ENCODE data around the gene DNAJB13. TPM values are rescaled to one million over a fixed set of nuclear protein-coding genes. Genes with fewer than 3 reads are reported as not detected.
A peak's percentile ranks its signal among the peaks of the same experiment; 100 is the strongest.

Gene DNAJB13
- total RNA-seq, 3 donors from 2014 or later (not counting 1 experiment from before 2014, with no cell fraction given) = 0.45 TPM; not detected in 2

DNA sequence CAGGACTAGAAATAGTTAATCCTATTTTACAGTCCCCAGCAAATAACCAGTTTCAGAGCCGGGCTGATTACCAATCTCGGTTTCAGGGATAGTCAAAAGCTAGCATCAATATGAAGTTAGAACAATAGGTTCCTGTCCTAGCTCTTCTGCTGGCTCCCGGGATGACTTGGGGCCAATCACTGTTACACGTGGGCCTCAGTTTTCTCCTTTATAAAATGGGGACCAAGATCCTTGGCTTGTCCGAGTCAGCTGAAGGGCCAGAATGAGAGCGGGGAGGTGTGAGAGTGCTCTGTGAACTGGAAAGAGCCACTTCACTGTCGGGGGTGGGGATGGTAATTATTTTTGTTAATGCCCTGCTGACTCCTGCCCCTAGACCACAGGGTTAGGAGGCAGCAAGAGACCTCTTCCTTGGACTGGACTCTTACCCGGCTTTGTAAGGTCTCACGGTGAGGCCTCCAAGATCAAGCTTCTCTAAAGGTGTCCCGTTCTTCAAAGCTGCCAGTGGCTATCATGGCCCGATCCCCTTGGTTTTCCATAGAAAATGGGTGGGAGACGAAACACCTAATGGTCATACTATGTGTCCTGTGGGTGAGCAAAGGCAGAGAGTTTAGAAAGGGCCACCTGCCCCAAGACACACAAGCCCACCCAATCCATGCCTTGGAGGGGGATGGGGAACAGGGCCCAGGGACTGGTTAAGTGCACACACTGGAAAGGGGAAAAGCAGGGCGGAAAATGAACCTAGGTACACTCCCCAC lies 30.4 kb downstream of the DNAJB13 start:
- TF ChIP-seq, protein P1, sequence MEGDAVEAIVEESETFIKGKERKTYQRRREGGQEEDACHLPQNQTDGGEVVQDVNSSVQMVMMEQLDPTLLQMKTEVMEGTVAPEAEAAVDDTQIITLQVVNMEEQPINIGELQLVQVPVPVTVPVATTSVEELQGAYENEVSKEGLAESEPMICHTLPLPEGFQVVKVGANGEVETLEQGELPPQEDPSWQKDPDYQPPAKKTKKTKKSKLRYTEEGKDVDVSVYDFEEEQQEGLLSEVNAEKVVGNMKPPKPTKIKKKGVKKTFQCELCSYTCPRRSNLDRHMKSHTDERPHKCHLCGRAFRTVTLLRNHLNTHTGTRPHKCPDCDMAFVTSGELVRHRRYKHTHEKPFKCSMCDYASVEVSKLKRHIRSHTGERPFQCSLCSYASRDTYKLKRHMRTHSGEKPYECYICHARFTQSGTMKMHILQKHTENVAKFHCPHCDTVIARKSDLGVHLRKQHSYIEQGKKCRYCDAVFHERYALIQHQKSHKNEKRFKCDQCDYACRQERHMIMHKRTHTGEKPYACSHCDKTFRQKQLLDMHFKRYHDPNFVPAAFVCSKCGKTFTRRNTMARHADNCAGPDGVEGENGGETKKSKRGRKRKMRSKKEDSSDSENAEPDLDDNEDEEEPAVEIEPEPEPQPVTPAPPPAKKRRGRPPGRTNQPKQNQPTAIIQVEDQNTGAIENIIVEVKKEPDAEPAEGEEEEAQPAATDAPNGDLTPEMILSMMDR (IDR thresholded peaks at IDR 0.05) = no peak
- Histone ChIP-seq H3K4me1 (ENCODE audit: control insufficient read depth, insufficient read depth, low read length) (peaks cover 67% of the 10 kb centered on the region), H3K9me3 (ENCODE audit: control insufficient read depth, insufficient read depth, low read length) (no peaks in the 10 kb centered on the region), H3K36me3 (ENCODE audit: control insufficient read depth, insufficient read depth, low read length) (peaks cover 49% of the 10 kb centered on the region), H3K27me3 (ENCODE audit: control insufficient read depth, insufficient read depth, low read length) (no peaks in the 10 kb centered on the region), H3K27ac (ENCODE audit: low read length) (peak overlapping the region; percentile 98), H3K4me3 (ENCODE audit: low read length) (peak overlapping the region; percentile 97)
- Mint-ChIP-seq H3K27ac (peak overlapping the region; percentile 97 to 99), H3K27me3 (ENCODE audit: low read depth in 2 of 2) (no peaks in the 10 kb centered on the region), H3K4me1 (peaks cover 67 to 77% of the 10 kb centered on the region in 2 donors), H3K4me3 (peak overlapping the region; percentile 100), H3K36me3 (peaks cover 9% of the 10 kb centered on the region), H3K9me3 (no peaks in the 10 kb centered on the region)
- DNase-seq (peak in 1 of 2 donors; percentile 34), ATAC-seq (no peak)
- 26% methylated on average over 13 of the region's 13 CpGs for WGBS (ENCODE audit: insufficient coverage)
- intact Hi-C loops (cut with micrococcal nuclease) = loop anchor here (5.0 kb wide), 2 partner anchors 41 to 191 kb away; partner anchors contain the start of genes C2CD3 and PPME1

DNA sequence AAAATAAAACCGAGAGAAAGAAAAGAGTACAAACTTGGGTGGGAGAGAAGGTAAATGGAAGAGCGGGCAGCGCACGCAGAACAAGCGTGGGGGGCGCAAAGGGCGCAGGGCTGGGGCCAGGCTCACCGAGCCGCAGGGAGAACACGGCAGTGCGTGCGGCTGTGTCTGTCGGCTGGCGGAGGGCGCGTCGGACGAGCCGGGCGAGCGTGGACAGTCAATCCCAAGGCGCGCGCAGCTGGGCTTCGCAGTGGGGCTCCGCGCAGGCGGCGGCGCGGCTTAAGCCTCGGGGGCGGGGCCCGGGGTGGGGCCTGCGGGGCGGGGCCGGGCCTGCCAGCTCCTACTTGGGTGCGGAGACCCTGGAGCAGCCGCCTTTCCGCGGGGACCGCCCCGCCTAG lies 31.8 kb downstream of the DNAJB13 start, which contains the start of gene UCP2:
Gene UCP2, minus strand, starts transcription at position 249 of the 395 bp plus-strand sequence. CDS start 4,465 bp downstream, outside the sequence.
- DNase-seq = peak; percentile 79 to 86
- Mint-ChIP-seq H3K36me3 (no peaks in the 10 kb centered on the region), H3K4me1 (peaks cover 58 to 64% of the 10 kb centered on the region in 2 donors), H3K9me3 (no peaks in the 10 kb centered on the region), H3K27me3 (ENCODE audit: low read depth in 2 of 2) (no peaks in the 10 kb centered on the region), H3K27ac (peak within 1 kb of the TSS; percentile 97 to 99), H3K4me3 (peak within 1 kb of the TSS; percentile 100)
- WGBS (ENCODE audit: insufficient coverage) = under 1% methylated on average over 43 of the region's 43 CpGs
- Histone ChIP-seq H3K4me3 (ENCODE audit: low read length) (peak within 1 kb of the TSS; percentile 97), H3K27me3 (ENCODE audit: control insufficient read depth, insufficient read depth, low read length) (no peaks in the 10 kb centered on the region), H3K4me1 (ENCODE audit: control insufficient read depth, insufficient read depth, low read length) (peaks cover 54% of the 10 kb centered on the region), H3K9me3 (ENCODE audit: control insufficient read depth, insufficient read depth, low read length) (no peaks in the 10 kb centered on the region), H3K27ac (ENCODE audit: low read length) (peak within 1 kb of the TSS; percentile 98), H3K36me3 (ENCODE audit: control insufficient read depth, insufficient read depth, low read length) (peaks cover 35% of the 10 kb centered on the region)
- TF ChIP-seq, protein P1 (IDR thresholded peaks at IDR 0.05) = no peak
- ATAC-seq = peak; percentile 64 to 85 (median 75)
- intact Hi-C loops (cut with micrococcal nuclease) = loop anchor here (5.0 kb wide), 2 partner anchors 40 to 190 kb away; partner anchors contain the start of genes C2CD3 and PPME1

DNA sequence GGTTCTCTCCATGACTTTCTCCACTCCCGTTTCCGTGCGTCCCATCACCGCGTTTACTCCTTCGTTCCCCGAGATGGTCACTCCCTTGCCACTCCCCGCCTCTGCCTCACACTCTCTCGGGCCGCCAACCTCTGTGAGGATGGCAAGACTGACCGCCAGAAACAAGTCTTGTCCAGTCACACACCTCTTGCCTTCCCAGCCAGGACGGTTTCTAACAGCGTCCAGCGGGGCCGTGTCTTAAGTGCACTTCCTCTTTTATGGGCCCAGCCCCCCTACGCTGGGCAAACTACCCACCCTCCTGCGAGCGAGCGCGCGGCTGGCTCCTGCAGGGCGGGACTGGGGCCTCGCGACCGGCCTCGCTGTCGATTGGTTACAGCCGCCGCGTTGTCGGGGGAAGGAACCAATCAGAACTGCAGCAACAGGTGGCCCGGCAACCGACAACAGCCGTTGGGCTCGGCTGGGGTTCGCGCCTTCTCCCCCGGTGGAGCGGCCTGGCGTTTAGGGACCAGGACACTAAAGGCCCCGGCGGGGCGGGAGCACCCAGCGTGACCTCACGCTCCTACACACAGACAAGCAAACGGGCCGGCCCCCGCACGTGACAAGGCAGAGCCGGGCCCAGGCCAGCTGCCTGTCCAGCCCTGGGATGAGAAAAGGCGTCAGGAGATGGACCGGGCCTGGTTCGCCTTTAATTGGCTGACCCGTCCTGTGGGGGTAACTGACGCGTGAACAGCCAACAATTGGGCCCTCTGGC lies 32.3 kb downstream of the DNAJB13 start:
- no peaks in the 10 kb centered on the region for H3K27me3 Mint-ChIP-seq (ENCODE audit: low read depth in 2 of 2)
- Histone ChIP-seq H3K4me1 (ENCODE audit: control insufficient read depth, insufficient read depth, low read length) (peaks cover 48% of the 10 kb centered on the region), H3K9me3 (ENCODE audit: control insufficient read depth, insufficient read depth, low read length) (no peaks in the 10 kb centered on the region), H3K36me3 (ENCODE audit: control insufficient read depth, insufficient read depth, low read length) (peaks cover 29% of the 10 kb centered on the region), H3K4me3 (ENCODE audit: low read length) (peak overlapping the region; percentile 97), H3K27me3 (ENCODE audit: control insufficient read depth, insufficient read depth, low read length) (no peaks in the 10 kb centered on the region), H3K27ac (ENCODE audit: low read length) (peak overlapping the region; percentile 98)
- DNase-seq (peak; percentile 87 to 96), ATAC-seq (peak; percentile 78 to 92 (median 84))
- TF ChIP-seq, protein P1 (IDR thresholded peaks at IDR 0.05) = no peak
- H3K9me3 Mint-ChIP-seq = no peaks in the 10 kb centered on the region
- H3K36me3 Mint-ChIP-seq = no peaks in the 10 kb centered on the region
- H3K4me3 Mint-ChIP-seq = peak overlapping the region; percentile 100
- H3K4me1 Mint-ChIP-seq = peaks cover 54 to 58% of the 10 kb centered on the region in 2 donors
- intact Hi-C loops (cut with micrococcal nuclease) = loop anchor here (1.0 to 5.0 kb wide), 3 partner anchors 12 to 189 kb away; partner anchors contain the start of genes C2CD3 and PPME1
- WGBS (ENCODE audit: insufficient coverage) = 2% methylated on average over 56 of the region's 56 CpGs
- peak overlapping the region; percentile 97 to 99 for H3K27ac Mint-ChIP-seq
